GM12878 (cell line): ENCODE results near the gene ADAMTSL3. TPM values are rescaled to one million over a fixed set of nuclear protein-coding genes. Genes with fewer than 3 reads are reported as not detected.

Source experiments
- ATAC-seq: fragments of 200-7000 bp; cut with Tn5 transposase; 3 replicates; pipeline ENCODE4 v1.9.1; 2020; ENCODE audit warnings: mild to moderate bottlenecking, moderate library complexity
- BruUV-seq: library from RNA; stranded (reverse); fragments of 400-500 nt; replicated peaks from 2 replicates; lab custom pipeline; 2021; lab: Mats Ljungman, UMichigan
- CTCF ChIA-PET: fragments of 300-600 bp; sonication (Branson Sonifier 250); formaldehyde crosslinking; extraction: SDS; loops from one replicate; lab custom pipeline; 2021; ENCODE audit warnings: inconsistent platforms; lab: Yijun Ruan, JAX
- POLR2A ChIA-PET: fragments of 350-600 bp; formaldehyde crosslinking; extraction: SDS; loops from one replicate; lab custom pipeline; 2021; ENCODE audit warnings: inconsistent platforms; lab: Charles Lee
- RAD21 ChIA-PET: fragments of 300-600 bp; sonication (Branson Sonifier 250); formaldehyde crosslinking; loops from one replicate; lab custom pipeline; 2023; ENCODE audit warnings: antibody characterized with exemption; ENCODE audit not compliant: unreplicated experiment; lab: Charles Lee
- SMC1A ChIA-PET: fragments of 300-600 bp; sonication (Branson Sonifier 250); formaldehyde crosslinking; loops from one replicate; lab custom pipeline; 2023; ENCODE audit not compliant: unreplicated experiment, uncharacterized antibody; lab: Charles Lee
- DNase-seq: peaks from one replicate; pipeline ENCODE4 v3.0.0-alpha.2; 2011; ENCODE audit warnings: low read depth, low spot score
- FAIRE-seq: peaks from 3 replicates; lab custom pipeline; 2011; peaks lifted over from hg19 to GRCh38; lab: Jason Lieb, UNC
- H2AFZ ChIP-seq: 2 replicates; pipeline ENCODE4 v1.6.0; 2011; ENCODE audit warnings: low read depth, low read length, control low read depth; ENCODE audit not compliant: control insufficient read depth
- H3K27ac ChIP-seq: 2 replicates; pipeline ENCODE4 v1.5.1; 2011; ENCODE audit warnings: control low read depth; ENCODE audit not compliant: control insufficient read depth, insufficient read depth
- H3K27me3 ChIP-seq, 2 experiments: replicated peaks in 1 of 2; 2 replicates each; pipeline versions ENCODE4 v1.6.0 to v1.6.1; 2011; ENCODE audit warnings: low read length in 1 of 2; ENCODE audit not compliant: control insufficient read depth in 2 of 2, insufficient read depth in 2 of 2
- H3K36me3 ChIP-seq, 2 experiments: 2 replicates each; pipeline ENCODE4 v1.5.1; 2011; ENCODE audit warnings: low read length in 1 of 2; ENCODE audit not compliant: control insufficient read depth in 2 of 2, insufficient read depth in 2 of 2
- H3K4me1 ChIP-seq: 2 replicates; pipeline ENCODE4 v1.6.1; 2011; ENCODE audit warnings: mild to moderate bottlenecking, low read length, moderate library complexity, mixed read lengths; ENCODE audit not compliant: control insufficient read depth, insufficient read depth
- H3K4me2 ChIP-seq: 2 replicates; pipeline ENCODE4 v1.6.0; 2011; ENCODE audit warnings: control low read depth; ENCODE audit not compliant: control insufficient read depth, insufficient read depth
- H3K4me3 ChIP-seq: fragments of 200-600 bp; sonication (generic); 2 replicates; pipeline ENCODE4 v1.5.1; 2016
- H3K79me2 ChIP-seq: 2 replicates; pipeline ENCODE4 v1.6.0; 2011; ENCODE audit warnings: low read length; ENCODE audit not compliant: control insufficient read depth, insufficient read depth
- H3K9ac ChIP-seq: 2 replicates; pipeline ENCODE4 v1.8.0; 2011; ENCODE audit warnings: low read length, control low read depth, mixed read lengths; ENCODE audit not compliant: control insufficient read depth, insufficient read depth
- H3K9me3 ChIP-seq: replicated peaks from 3 replicates; pipeline ENCODE4 v1.5.1; 2011; ENCODE audit warnings: mild to moderate bottlenecking, low read length; ENCODE audit not compliant: control insufficient read depth, insufficient read depth
- H4K20me1 ChIP-seq: 2 replicates; pipeline ENCODE4 v1.6.0; 2011; ENCODE audit not compliant: control insufficient read depth, insufficient read depth
- CHD1 ChIP-seq: IDR thresholded peaks from 2 replicates; pipeline ENCODE4 v1.6.1; 2012; ENCODE audit warnings: low read depth, low read length, improper control_type of control experiment
- CHD4 ChIP-seq: fragments of 200-600 bp; sonication (generic); IDR thresholded peaks from 2 replicates; pipeline ENCODE4 v1.6.1; 2016; ENCODE audit warnings: mild to moderate bottlenecking
- HDAC2 ChIP-seq: fragments of 200-600 bp; sonication (generic); IDR thresholded peaks from 2 replicates; pipeline ENCODE4 v1.6.1; 2017
- LARP7 ChIP-seq: fragments of 450-650 bp; IDR thresholded peaks from 2 replicates; pipeline ENCODE4 v1.6.1; 2017; ENCODE audit warnings: mild to moderate bottlenecking
- PAX8 ChIP-seq: fragments of 450-650 bp; IDR thresholded peaks from 2 replicates; pipeline ENCODE4 v1.6.1; 2017; ENCODE audit warnings: mild to moderate bottlenecking, moderate library complexity
- POLR2A ChIP-seq: IDR thresholded peaks from 2 replicates; pipeline ENCODE4 v1.6.1; 2011; ENCODE audit warnings: low read depth, mild to moderate bottlenecking, low read length
- SPI1 ChIP-seq: IDR thresholded peaks from 2 replicates; pipeline ENCODE4 v1.6.1; 2011; ENCODE audit warnings: low read depth, mild to moderate bottlenecking, low read length, moderate library complexity, borderline replicate concordance; ENCODE audit not compliant: insufficient read depth
- WRNIP1 ChIP-seq: IDR thresholded peaks from 2 replicates; pipeline ENCODE4 v1.6.1; 2011; ENCODE audit warnings: low read depth, low read length, improper control_type of control experiment, borderline replicate concordance
- WGBS: methylation state at CpG from one replicate; pipeline ENCODE4 v1.1.6; 2016; ENCODE audit warnings: low lambda C conversion rate; ENCODE audit not compliant: insufficient replicate concordance, insufficient coverage; ENCODE audit errors: missing lambda C conversion rate; 5-methylcytosine and 5-hydroxymethylcytosine counted together
- in situ Hi-C: fragments of 300-500 bp; cut with MboI; formaldehyde crosslinking; loops from 9 replicates; pipeline ENCODE4 v1.14.3; 2018; ENCODE audit warnings: mixed read lengths
- intact Hi-C: fragments of 100-400 bp; cut with micrococcal nuclease; formaldehyde crosslinking; loops from one replicate; pipeline ENCODE4 v1.14.2; 2022; ENCODE audit not compliant: unreplicated experiment
- polyA plus RNA-seq, 11 experiments: library from polyadenylated mRNA; depleted of rRNA in 4 of 11; unstranded in 6 of 11; stranded (reverse) in 5 of 11; fragments of >200 nt; fragmentation: Nextera tagmentation in 4 of 11; fragmentation: Illumina TruSeq in 1 of 11; extraction: Ambion mirVana in 4 of 11; extraction: Trizol in 1 of 11; gene quantifications; 1 replicate in 1 of 11; 2 replicates in 10 of 11; pipeline versions ENCODE4 v1.2.1 to v1.2.3, GENCODE V29; 2011 to 2016; ENCODE audit warnings: inconsistent platforms in 2 of 11, missing spikeins in 2 of 11, low read depth in 1 of 11
- total RNA-seq, 4 experiments: library from RNA; depleted of rRNA in 3 of 4; stranded (reverse); fragments of >200 nt in 3 of 4; fragmentation: Illumina TruSeq in 1 of 4; extraction: Trizol in 1 of 4; gene quantifications; 2 replicates each; pipeline versions ENCODE4 v1.2.1 to v1.2.3, GENCODE V29; 2013 to 2021
- TF ChIP-seq, protein P1 (sequence below): IDR thresholded peaks from 2 replicates; pipeline ENCODE4 v1.6.1; 2012; ENCODE audit warnings: mild to moderate bottlenecking, low read depth, low read length

ADAMTSL3 gene
- total and polyA plus RNA-seq, 10 of the 15 experiments (the other 5 are each of a cell fraction or from before 2014, with no cell fraction given): 0.01 to 0.28 (median 0.13) TPM

DNA sequence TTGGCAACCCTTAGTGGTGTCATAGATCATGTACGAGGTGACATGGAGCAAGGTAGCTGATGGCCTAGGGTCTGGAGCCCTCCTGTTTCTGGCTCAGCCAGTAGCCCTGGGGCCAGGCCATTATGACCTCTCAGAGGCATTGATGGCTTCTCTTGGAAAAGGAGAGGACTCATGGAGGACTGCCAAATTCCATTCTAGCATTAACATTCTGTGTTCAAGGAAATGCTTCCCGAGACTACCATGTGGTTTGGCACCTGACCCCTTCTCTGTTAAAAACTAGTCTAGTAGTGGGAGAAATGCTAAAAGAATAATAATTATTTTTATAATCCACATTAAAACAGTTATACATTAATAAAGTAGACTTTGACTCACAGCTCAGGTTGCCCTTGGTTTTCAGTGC lies 40.2 kb upstream of the ADAMTSL3 start:
- FAIRE-seq (no peak), ATAC-seq (no peak), DNase-seq (no peak)
- SMC1A ChIA-PET: no interaction called here
- Histone ChIP-seq H3K9me3 (no peaks in the 10 kb centered on the region), H4K20me1 (no peaks in the 10 kb centered on the region), H2AFZ (no peak overlapping the region), H3K79me2 (no peaks in the 10 kb centered on the region), H3K4me1 (no peaks in the 10 kb centered on the region), H3K4me3 (no peak overlapping the region), H3K9ac (no peak overlapping the region), H3K27ac (no peak overlapping the region), H3K4me2 (no peak overlapping the region), H3K36me3 (no peaks in the 10 kb centered on the region), H3K27me3 (no peaks in the 10 kb centered on the region)
- intact Hi-C loops: no loop called here
- no peak for TF ChIP-seq POLR2A
- RAD21 ChIA-PET: no interaction called here
- no TSS peak for BruUV-seq
- POLR2A ChIA-PET: no interaction called here
- in situ Hi-C loops: no loop called here
- WGBS: 0% methylated on average over 2 of the region's 2 CpGs
- CTCF ChIA-PET: no interaction called here

DNA sequence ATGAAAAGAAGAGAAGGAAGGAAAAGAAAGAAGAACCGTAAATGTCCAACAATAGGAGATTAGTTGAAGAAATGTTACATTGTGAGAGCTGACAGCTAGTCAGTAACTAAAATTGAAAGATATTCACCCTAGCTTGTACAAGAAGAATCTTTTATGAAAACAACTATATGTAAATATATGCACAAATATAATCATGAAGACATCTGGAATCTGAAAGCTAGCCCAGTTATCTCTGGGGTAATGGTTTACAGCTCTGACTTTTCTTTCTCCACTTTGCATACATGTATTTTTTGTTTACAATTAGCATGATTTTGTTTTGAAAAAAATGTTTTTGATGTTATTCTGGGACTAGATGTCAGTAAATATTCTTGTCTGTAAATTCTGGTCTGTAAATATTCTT lies 37.1 kb upstream of the ADAMTSL3 start:
- H3K4me1 ChIP-seq: no peaks in the 10 kb centered on the region
- H3K36me3 ChIP-seq: no peaks in the 10 kb centered on the region
- WGBS: 40% methylated on average over 1 of the region's 1 CpG
- no peaks in the 10 kb centered on the region for H3K79me2 ChIP-seq
- H2AFZ ChIP-seq: no peak overlapping the region
- ChIA-PET POLR2A (no interaction called here), SMC1A (no interaction called here), RAD21 (no interaction called here), CTCF (no interaction called here)
- no TSS peak for BruUV-seq
- no peak for ATAC-seq
- no peaks in the 10 kb centered on the region for H4K20me1 ChIP-seq
- no peak overlapping the region for H3K4me3 ChIP-seq
- in situ Hi-C loops: no loop called here
- no peak for TF ChIP-seq HDAC2
- TF ChIP-seq SPI1: no peak
- no peak for TF ChIP-seq CHD4
- TF ChIP-seq WRNIP1: no peak
- TF ChIP-seq, protein P1, sequence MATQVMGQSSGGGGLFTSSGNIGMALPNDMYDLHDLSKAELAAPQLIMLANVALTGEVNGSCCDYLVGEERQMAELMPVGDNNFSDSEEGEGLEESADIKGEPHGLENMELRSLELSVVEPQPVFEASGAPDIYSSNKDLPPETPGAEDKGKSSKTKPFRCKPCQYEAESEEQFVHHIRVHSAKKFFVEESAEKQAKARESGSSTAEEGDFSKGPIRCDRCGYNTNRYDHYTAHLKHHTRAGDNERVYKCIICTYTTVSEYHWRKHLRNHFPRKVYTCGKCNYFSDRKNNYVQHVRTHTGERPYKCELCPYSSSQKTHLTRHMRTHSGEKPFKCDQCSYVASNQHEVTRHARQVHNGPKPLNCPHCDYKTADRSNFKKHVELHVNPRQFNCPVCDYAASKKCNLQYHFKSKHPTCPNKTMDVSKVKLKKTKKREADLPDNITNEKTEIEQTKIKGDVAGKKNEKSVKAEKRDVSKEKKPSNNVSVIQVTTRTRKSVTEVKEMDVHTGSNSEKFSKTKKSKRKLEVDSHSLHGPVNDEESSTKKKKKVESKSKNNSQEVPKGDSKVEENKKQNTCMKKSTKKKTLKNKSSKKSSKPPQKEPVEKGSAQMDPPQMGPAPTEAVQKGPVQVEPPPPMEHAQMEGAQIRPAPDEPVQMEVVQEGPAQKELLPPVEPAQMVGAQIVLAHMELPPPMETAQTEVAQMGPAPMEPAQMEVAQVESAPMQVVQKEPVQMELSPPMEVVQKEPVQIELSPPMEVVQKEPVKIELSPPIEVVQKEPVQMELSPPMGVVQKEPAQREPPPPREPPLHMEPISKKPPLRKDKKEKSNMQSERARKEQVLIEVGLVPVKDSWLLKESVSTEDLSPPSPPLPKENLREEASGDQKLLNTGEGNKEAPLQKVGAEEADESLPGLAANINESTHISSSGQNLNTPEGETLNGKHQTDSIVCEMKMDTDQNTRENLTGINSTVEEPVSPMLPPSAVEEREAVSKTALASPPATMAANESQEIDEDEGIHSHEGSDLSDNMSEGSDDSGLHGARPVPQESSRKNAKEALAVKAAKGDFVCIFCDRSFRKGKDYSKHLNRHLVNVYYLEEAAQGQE: no peak
- no peak for TF ChIP-seq LARP7
- no peak for TF ChIP-seq CHD1
- TF ChIP-seq PAX8: no peak
- DNase-seq: no peak
- intact Hi-C loops: no loop called here
- H3K27ac ChIP-seq: no peak overlapping the region
- H3K9me3 ChIP-seq: no peaks in the 10 kb centered on the region
- H3K9ac ChIP-seq: no peak overlapping the region
- no peak overlapping the region for H3K4me2 ChIP-seq
- FAIRE-seq: no peak
- H3K27me3 ChIP-seq: no peaks in the 10 kb centered on the region
